Measurements from ENCODE around the gene SLC35G1.

SLC35G1 gene

GRCh38 chr10:93893646-93894515 is at the start of gene SLC35G1:
TSS of gene SLC35G1 (plus strand) at chr10:93893978. CDS start at chr10:93894034, 56 bp downstream.
- no peak for TF ChIP-seq CTCF (IDR thresholded peaks at IDR 0.05; ENCODE audit: insufficient read depth, missing control alignments)
- peak; percentile 77 for DNase-seq (ENCODE audit: insufficient read length, low spot score)
- no peak for FAIRE-seq

GRCh38 chr10:93844979-93845626 is 48.7 kb upstream of the SLC35G1 start:
- TF ChIP-seq CTCF (IDR thresholded peaks at IDR 0.05; ENCODE audit: insufficient read depth, missing control alignments): no peak
- no peak for DNase-seq (ENCODE audit: insufficient read length, low spot score)
- FAIRE-seq: no peak

- TF ChIP-seq CTCF (IDR thresholded peaks at IDR 0.05; ENCODE audit: insufficient read depth, missing control alignments): no peak
- FAIRE-seq (no peak), DNase-seq (ENCODE audit: insufficient read length, low spot score) (no peak)
Observed at GRCh38 chr10:93849593-93849992, 44.2 kb upstream of the SLC35G1 start.

- DNase-seq (ENCODE audit: insufficient read length, low spot score) (no peak), FAIRE-seq (no peak)
- TF ChIP-seq CTCF (IDR thresholded peaks at IDR 0.05; ENCODE audit: insufficient read depth, missing control alignments): no peak
Observed at GRCh38 chr10:93850031-93851015, 43.5 kb upstream of the SLC35G1 start.

GRCh38 chr10:93851169-93851568 is 42.6 kb upstream of the SLC35G1 start:
- FAIRE-seq: no peak
- no peak for DNase-seq (ENCODE audit: insufficient read length, low spot score)
- TF ChIP-seq CTCF (IDR thresholded peaks at IDR 0.05; ENCODE audit: insufficient read depth, missing control alignments): no peak

GRCh38 chr10:93852476-93853095 is 41.2 kb upstream of the SLC35G1 start:
- TF ChIP-seq CTCF (IDR thresholded peaks at IDR 0.05; ENCODE audit: insufficient read depth, missing control alignments): no peak

More at GRCh38 chr10:93852476-93853095, 41.2 kb upstream of the SLC35G1 start:
- DNase-seq (ENCODE audit: insufficient read length, low spot score): no peak
- FAIRE-seq: no peak
